GM12878 (cell line): Measurements from ENCODE around the gene STK33. TPM values are rescaled to one million over a fixed set of nuclear protein-coding genes. Genes with fewer than 3 reads are reported as not detected.
A peak's percentile ranks its signal among the peaks of the same experiment; 100 is the strongest.

ENCODE experiments used
- ATAC-seq: fragments of 200-7000 bp; cut with Tn5 transposase; 3 replicates; pipeline ENCODE4 v1.9.1; 2020; ENCODE audit warnings: mild to moderate bottlenecking, moderate library complexity
- BruUV-seq: library from RNA; stranded (reverse); fragments of 400-500 nt; replicated peaks from 2 replicates; lab custom pipeline; 2021; lab: Mats Ljungman, UMichigan
- CTCF ChIA-PET: fragments of 300-600 bp; sonication (Branson Sonifier 250); formaldehyde crosslinking; extraction: SDS; loops from one replicate; lab custom pipeline; 2021; ENCODE audit warnings: inconsistent platforms; lab: Yijun Ruan, JAX
- POLR2A ChIA-PET: fragments of 350-600 bp; formaldehyde crosslinking; extraction: SDS; loops from one replicate; lab custom pipeline; 2021; ENCODE audit warnings: inconsistent platforms; lab: Charles Lee
- RAD21 ChIA-PET: fragments of 300-600 bp; sonication (Branson Sonifier 250); formaldehyde crosslinking; loops from one replicate; lab custom pipeline; 2023; ENCODE audit warnings: antibody characterized with exemption; ENCODE audit not compliant: unreplicated experiment; lab: Charles Lee
- SMC1A ChIA-PET: fragments of 300-600 bp; sonication (Branson Sonifier 250); formaldehyde crosslinking; loops from one replicate; lab custom pipeline; 2023; ENCODE audit not compliant: unreplicated experiment, uncharacterized antibody; lab: Charles Lee
- DNase-seq: peaks from one replicate; pipeline ENCODE4 v3.0.0-alpha.2; 2011; ENCODE audit warnings: low read depth, low spot score
- FAIRE-seq: peaks from 3 replicates; lab custom pipeline; 2011; peaks lifted over from hg19 to GRCh38; lab: Jason Lieb, UNC
- H2AFZ ChIP-seq: 2 replicates; pipeline ENCODE4 v1.6.0; 2011; ENCODE audit warnings: low read depth, low read length, control low read depth; ENCODE audit not compliant: control insufficient read depth
- H3K27ac ChIP-seq: 2 replicates; pipeline ENCODE4 v1.5.1; 2011; ENCODE audit warnings: control low read depth; ENCODE audit not compliant: control insufficient read depth, insufficient read depth
- H3K27me3 ChIP-seq, 2 experiments: replicated peaks in 1 of 2; 2 replicates each; pipeline versions ENCODE4 v1.6.0 to v1.6.1; 2011; ENCODE audit warnings: low read length in 1 of 2; ENCODE audit not compliant: control insufficient read depth in 2 of 2, insufficient read depth in 2 of 2
- H3K36me3 ChIP-seq, 2 experiments: 2 replicates each; pipeline ENCODE4 v1.5.1; 2011; ENCODE audit warnings: low read length in 1 of 2; ENCODE audit not compliant: control insufficient read depth in 2 of 2, insufficient read depth in 2 of 2
- H3K4me1 ChIP-seq: 2 replicates; pipeline ENCODE4 v1.6.1; 2011; ENCODE audit warnings: mild to moderate bottlenecking, low read length, moderate library complexity, mixed read lengths; ENCODE audit not compliant: control insufficient read depth, insufficient read depth
- H3K4me2 ChIP-seq: 2 replicates; pipeline ENCODE4 v1.6.0; 2011; ENCODE audit warnings: control low read depth; ENCODE audit not compliant: control insufficient read depth, insufficient read depth
- H3K4me3 ChIP-seq: fragments of 200-600 bp; sonication (generic); 2 replicates; pipeline ENCODE4 v1.5.1; 2016
- H3K79me2 ChIP-seq: 2 replicates; pipeline ENCODE4 v1.6.0; 2011; ENCODE audit warnings: low read length; ENCODE audit not compliant: control insufficient read depth, insufficient read depth
- H3K9ac ChIP-seq: 2 replicates; pipeline ENCODE4 v1.8.0; 2011; ENCODE audit warnings: low read length, control low read depth, mixed read lengths; ENCODE audit not compliant: control insufficient read depth, insufficient read depth
- H3K9me3 ChIP-seq: replicated peaks from 3 replicates; pipeline ENCODE4 v1.5.1; 2011; ENCODE audit warnings: mild to moderate bottlenecking, low read length; ENCODE audit not compliant: control insufficient read depth, insufficient read depth
- H4K20me1 ChIP-seq: 2 replicates; pipeline ENCODE4 v1.6.0; 2011; ENCODE audit not compliant: control insufficient read depth, insufficient read depth
- BHLHE40 ChIP-seq, 2 experiments: fragments of 450-650 bp in 1 of 2; IDR thresholded peaks; 2 replicates each; pipeline ENCODE4 v1.6.1; 2011 to 2017; ENCODE audit warnings: low read depth in 2 of 2, borderline replicate concordance in 1 of 2, improper control_type of control experiment in 1 of 2, low read length in 1 of 2, mild to moderate bottlenecking in 1 of 2
- DPF2 ChIP-seq: fragments of 450-650 bp; IDR thresholded peaks from 2 replicates; pipeline ENCODE4 v1.6.1; 2017; ENCODE audit warnings: mild to moderate bottlenecking
- GATAD2B ChIP-seq: fragments of 450-650 bp; conservative IDR thresholded peaks from 2 replicates; pipeline ENCODE4 v1.6.1; 2017; ENCODE audit warnings: low read depth, mild to moderate bottlenecking, moderate library complexity
- HDAC6 ChIP-seq: fragments of 200-600 bp; sonication (generic); IDR thresholded peaks from one replicate; pipeline ENCODE4 v1.8.0; 2017; ENCODE audit warnings: antibody characterized with exemption; ENCODE audit not compliant: unreplicated experiment
- IKZF1 ChIP-seq: fragments of 450-650 bp; conservative IDR thresholded peaks from 2 replicates; pipeline ENCODE4 v1.6.1; 2017; ENCODE audit warnings: antibody characterized with exemption, mild to moderate bottlenecking
- MTA2 ChIP-seq: fragments of 450-650 bp; IDR thresholded peaks from 2 replicates; pipeline ENCODE4 v1.6.1; 2016; ENCODE audit warnings: low read depth, mild to moderate bottlenecking, moderate library complexity
- NBN ChIP-seq: fragments of 450-650 bp; IDR thresholded peaks from 2 replicates; pipeline ENCODE4 v1.6.1; 2016
- NR2F1 ChIP-seq: fragments of 450-650 bp; conservative IDR thresholded peaks from 2 replicates; pipeline ENCODE4 v1.6.1; 2017; ENCODE audit warnings: mild to moderate bottlenecking
- PKNOX1 ChIP-seq: fragments of 450-650 bp; IDR thresholded peaks from 2 replicates; pipeline ENCODE4 v1.6.1; 2016; ENCODE audit warnings: mild to moderate bottlenecking
- RELA ChIP-seq: fragments of 450-650 bp; IDR thresholded peaks from 2 replicates; pipeline ENCODE4 v1.8.0; 2014; ENCODE audit warnings: borderline replicate concordance; ENCODE audit not compliant: partially characterized antibody
- RUNX3 ChIP-seq: IDR thresholded peaks from 2 replicates; pipeline ENCODE4 v1.6.1; 2012; ENCODE audit warnings: low read length, inconsistent platforms
- ZBED1 ChIP-seq: IDR thresholded peaks from 2 replicates; pipeline ENCODE4 v1.6.1; 2016; ENCODE audit warnings: borderline replicate concordance
- WGBS: methylation state at CpG from one replicate; pipeline ENCODE4 v1.1.6; 2016; ENCODE audit warnings: low lambda C conversion rate; ENCODE audit not compliant: insufficient replicate concordance, insufficient coverage; ENCODE audit errors: missing lambda C conversion rate; 5-methylcytosine and 5-hydroxymethylcytosine counted together
- in situ Hi-C: fragments of 300-500 bp; cut with MboI; formaldehyde crosslinking; loops from 9 replicates; pipeline ENCODE4 v1.14.3; 2018; ENCODE audit warnings: mixed read lengths
- intact Hi-C: fragments of 100-400 bp; cut with micrococcal nuclease; formaldehyde crosslinking; loops from one replicate; pipeline ENCODE4 v1.14.2; 2022; ENCODE audit not compliant: unreplicated experiment
- polyA plus RNA-seq, 11 experiments: library from polyadenylated mRNA; depleted of rRNA in 4 of 11; unstranded in 6 of 11; stranded (reverse) in 5 of 11; fragments of >200 nt; fragmentation: Nextera tagmentation in 4 of 11; fragmentation: Illumina TruSeq in 1 of 11; extraction: Ambion mirVana in 4 of 11; extraction: Trizol in 1 of 11; gene quantifications; 1 replicate in 1 of 11; 2 replicates in 10 of 11; pipeline versions ENCODE4 v1.2.1 to v1.2.3, GENCODE V29; 2011 to 2016; ENCODE audit warnings: inconsistent platforms in 2 of 11, missing spikeins in 2 of 11, low read depth in 1 of 11
- total RNA-seq, 4 experiments: library from RNA; depleted of rRNA in 3 of 4; stranded (reverse); fragments of >200 nt in 3 of 4; fragmentation: Illumina TruSeq in 1 of 4; extraction: Trizol in 1 of 4; gene quantifications; 2 replicates each; pipeline versions ENCODE4 v1.2.1 to v1.2.3, GENCODE V29; 2013 to 2021
- TF ChIP-seq, protein P1 (sequence below): fragments of 450-650 bp; formaldehyde crosslinking; IDR thresholded peaks from 2 replicates; pipeline ENCODE4 v1.4.0; 2022; ENCODE audit warnings: mild to moderate bottlenecking, moderate library complexity
- TF ChIP-seq, protein P2 (sequence below): fragments of 450-650 bp; IDR thresholded peaks from 2 replicates; pipeline ENCODE4 v1.6.1; 2016; ENCODE audit warnings: mild to moderate bottlenecking
- TF ChIP-seq, protein P3 (sequence below): fragments of 450-650 bp; IDR thresholded peaks from 2 replicates; pipeline ENCODE4 v1.6.1; 2017; ENCODE audit warnings: low read depth, mild to moderate bottlenecking, moderate library complexity

STK33 gene
- total and polyA plus RNA-seq, 10 of the 15 experiments (the other 5 are each of a cell fraction or from before 2014, with no cell fraction given), result 5.2 to 27.3 (median 18.3) TPM

DNA sequence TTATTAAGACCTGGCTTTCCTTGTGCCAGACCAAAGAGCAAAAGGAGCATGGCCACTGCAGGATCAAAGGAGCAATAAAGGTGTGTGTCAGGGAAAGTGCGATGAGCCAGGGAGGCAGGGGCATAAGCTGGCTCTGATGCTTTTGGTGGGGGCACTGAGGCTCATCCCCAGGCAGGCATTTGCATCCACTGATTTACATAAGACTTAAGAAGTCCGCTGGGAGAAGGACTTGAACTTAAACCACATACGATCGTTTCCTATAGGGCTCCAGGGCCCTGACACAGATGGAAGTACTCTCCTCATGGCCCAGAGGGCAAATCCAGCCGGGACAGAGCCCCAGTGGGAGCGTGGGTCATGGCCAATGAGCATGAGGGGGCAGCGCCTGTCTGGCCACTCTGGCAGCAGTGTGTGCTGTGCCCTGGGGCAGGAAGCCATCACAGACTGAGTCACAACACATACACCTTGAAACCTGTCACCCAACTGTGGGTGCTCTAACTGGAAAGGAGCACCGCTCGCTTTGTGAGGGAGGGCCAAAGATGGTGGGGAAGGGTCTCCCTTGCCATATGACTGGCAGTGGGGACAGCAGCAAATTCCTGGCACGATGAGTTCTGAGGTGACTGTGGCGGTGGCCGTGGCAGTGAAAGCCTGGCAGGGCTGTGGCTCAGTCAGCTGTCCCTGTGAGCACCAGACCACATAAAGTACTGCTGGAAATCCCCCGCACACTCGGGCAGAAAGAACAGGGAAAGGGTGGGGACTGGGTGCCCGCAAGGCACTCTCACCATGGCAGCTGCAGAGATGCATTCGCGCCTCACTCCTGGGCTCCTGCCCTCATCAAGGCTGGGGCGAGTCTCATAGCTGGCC is 251.0 kb downstream of the STK33 start:
- RAD21 ChIA-PET, result interaction anchor here (1.0 to 1.2 kb wide), 3 partner anchors 12 to 223 kb away, joined by 4 to 5 read pairs (median 5); no protein-coding TSS in a partner anchor
- 0 out of 2 replicates have a peak overlapping the region, but pooled peaks have one; percentile 24 for H3K27ac ChIP-seq
- CTCF ChIA-PET, result interaction anchor here (0.9 to 1.9 kb wide), 13 partner anchors 11 to 617 kb away, joined by 3 to 11 read pairs (median 5); partner anchors contain the start of gene LMO1
- no peaks in the 10 kb centered on the region for H3K36me3 ChIP-seq
- DNase-seq, result peak; percentile 49
- H3K4me2 ChIP-seq, result peak overlapping the region; percentile 80
- H3K79me2 ChIP-seq, result no peaks in the 10 kb centered on the region
- peak overlapping the region; percentile 22; the same call in 1 of the 2 replicates for H3K9ac ChIP-seq
- BruUV-seq, result no TSS peak
- H3K4me1 ChIP-seq, result peaks cover 15% of the 10 kb centered on the region
- peaks cover 1% of the 10 kb centered on the region; the same call in 1 of the 3 replicates for H3K9me3 ChIP-seq
- SMC1A ChIA-PET, result interaction anchor here (0.9 to 3.8 kb wide), 6 partner anchors 10 to 224 kb away, joined by 3 to 24 read pairs (median 3); no protein-coding TSS in a partner anchor
- H3K4me3 ChIP-seq, result no peak overlapping the region
- H4K20me1 ChIP-seq, result no peaks in the 10 kb centered on the region
- FAIRE-seq, result peak; percentile 59
- peak overlapping the region; percentile 77 for H2AFZ ChIP-seq
- POLR2A ChIA-PET, result interaction anchor here (0.9 to 1.4 kb wide), 2 partner anchors 15 to 224 kb away, joined by 3 to 4 read pairs; no protein-coding TSS in a partner anchor
- H3K27me3 ChIP-seq, result no peaks in the 10 kb centered on the region
- in situ Hi-C loops, result no loop called here
- intact Hi-C loops, result no loop called here
- WGBS, result 0% methylated on average over 18 of the region's 18 CpGs
- peak; percentile 98 for ATAC-seq
- TF ChIP-seq MTA2 (peak; percentile 43; the same call in 1 of the 2 replicates), GATAD2B (peak; percentile 78), NBN (peak; percentile 67), RELA (peak; percentile 90), HDAC6 (no peak), IKZF1 (peak; percentile 76), BHLHE40 (IDR thresholded peaks at IDR 0.05; ENCODE audit: borderline replicate concordance in 1 of 2, low read depth in 2 of 2, low read length in 1 of 2) (peak; percentile 60 to 87; a peak in 3 of 4 replicates), RUNX3 (peak; percentile 72), DPF2 (peak; percentile 87), PKNOX1 (peak; percentile 57), ZBED1 (no peak), NR2F1 (0 out of 2 replicates have a peak, but pooled peaks have one; percentile 27)
- TF ChIP-seq, protein P1, sequence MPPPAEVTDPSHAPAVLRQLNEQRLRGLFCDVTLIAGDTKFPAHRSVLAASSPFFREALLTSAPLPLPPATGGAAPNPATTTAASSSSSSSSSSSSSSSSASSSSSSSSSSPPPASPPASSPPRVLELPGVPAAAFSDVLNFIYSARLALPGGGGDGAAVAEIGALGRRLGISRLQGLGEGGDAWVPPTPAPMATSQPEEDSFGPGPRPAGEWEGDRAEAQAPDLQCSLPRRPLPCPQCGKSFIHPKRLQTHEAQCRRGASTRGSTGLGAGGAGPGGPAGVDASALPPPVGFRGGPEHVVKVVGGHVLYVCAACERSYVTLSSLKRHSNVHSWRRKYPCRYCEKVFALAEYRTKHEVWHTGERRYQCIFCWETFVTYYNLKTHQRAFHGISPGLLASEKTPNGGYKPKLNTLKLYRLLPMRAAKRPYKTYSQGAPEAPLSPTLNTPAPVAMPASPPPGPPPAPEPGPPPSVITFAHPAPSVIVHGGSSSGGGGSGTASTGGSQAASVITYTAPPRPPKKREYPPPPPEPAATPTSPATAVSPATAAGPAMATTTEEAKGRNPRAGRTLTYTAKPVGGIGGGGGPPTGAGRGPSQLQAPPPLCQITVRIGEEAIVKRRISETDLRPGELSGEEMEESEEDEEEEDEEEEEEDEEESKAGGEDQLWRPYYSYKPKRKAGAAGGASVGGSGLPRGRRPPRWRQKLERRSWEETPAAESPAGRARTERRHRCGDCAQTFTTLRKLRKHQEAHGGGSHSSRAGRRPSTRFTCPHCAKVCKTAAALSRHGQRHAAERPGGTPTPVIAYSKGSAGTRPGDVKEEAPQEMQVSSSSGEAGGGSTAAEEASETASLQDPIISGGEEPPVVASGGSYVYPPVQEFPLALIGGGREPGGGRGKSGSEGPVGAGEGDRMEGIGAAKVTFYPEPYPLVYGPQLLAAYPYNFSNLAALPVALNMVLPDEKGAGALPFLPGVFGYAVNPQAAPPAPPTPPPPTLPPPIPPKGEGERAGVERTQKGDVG, result no peak
- TF ChIP-seq, protein P2, sequence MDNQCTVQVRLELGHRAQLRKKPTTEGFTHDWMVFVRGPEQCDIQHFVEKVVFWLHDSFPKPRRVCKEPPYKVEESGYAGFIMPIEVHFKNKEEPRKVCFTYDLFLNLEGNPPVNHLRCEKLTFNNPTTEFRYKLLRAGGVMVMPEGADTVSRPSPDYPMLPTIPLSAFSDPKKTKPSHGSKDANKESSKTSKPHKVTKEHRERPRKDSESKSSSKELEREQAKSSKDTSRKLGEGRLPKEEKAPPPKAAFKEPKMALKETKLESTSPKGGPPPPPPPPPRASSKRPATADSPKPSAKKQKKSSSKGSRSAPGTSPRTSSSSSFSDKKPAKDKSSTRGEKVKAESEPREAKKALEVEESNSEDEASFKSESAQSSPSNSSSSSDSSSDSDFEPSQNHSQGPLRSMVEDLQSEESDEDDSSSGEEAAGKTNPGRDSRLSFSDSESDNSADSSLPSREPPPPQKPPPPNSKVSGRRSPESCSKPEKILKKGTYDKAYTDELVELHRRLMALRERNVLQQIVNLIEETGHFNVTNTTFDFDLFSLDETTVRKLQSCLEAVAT, result peak; percentile 48; the same call in 1 of the 2 replicates
- TF ChIP-seq, protein P3, sequence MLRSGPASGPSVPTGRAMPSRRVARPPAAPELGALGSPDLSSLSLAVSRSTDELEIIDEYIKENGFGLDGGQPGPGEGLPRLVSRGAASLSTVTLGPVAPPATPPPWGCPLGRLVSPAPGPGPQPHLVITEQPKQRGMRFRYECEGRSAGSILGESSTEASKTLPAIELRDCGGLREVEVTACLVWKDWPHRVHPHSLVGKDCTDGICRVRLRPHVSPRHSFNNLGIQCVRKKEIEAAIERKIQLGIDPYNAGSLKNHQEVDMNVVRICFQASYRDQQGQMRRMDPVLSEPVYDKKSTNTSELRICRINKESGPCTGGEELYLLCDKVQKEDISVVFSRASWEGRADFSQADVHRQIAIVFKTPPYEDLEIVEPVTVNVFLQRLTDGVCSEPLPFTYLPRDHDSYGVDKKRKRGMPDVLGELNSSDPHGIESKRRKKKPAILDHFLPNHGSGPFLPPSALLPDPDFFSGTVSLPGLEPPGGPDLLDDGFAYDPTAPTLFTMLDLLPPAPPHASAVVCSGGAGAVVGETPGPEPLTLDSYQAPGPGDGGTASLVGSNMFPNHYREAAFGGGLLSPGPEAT, result peak; percentile 91
